NCI-H146 treated with DMSO at 0.1 percent for 48 hours (cell line): ENCODE measurements around the gene DMAC1.

Source experiments
- DNase-seq: peaks from one replicate; lab custom pipeline; 2025; ENCODE audit not compliant: unreplicated experiment; lab: John Stamatoyannopoulos, UW

DMAC1 gene

GRCh38 chr9:7783635-7784063 lies 15.9 kb downstream of the DMAC1 start:
- no peak for DNase-seq

DNA sequence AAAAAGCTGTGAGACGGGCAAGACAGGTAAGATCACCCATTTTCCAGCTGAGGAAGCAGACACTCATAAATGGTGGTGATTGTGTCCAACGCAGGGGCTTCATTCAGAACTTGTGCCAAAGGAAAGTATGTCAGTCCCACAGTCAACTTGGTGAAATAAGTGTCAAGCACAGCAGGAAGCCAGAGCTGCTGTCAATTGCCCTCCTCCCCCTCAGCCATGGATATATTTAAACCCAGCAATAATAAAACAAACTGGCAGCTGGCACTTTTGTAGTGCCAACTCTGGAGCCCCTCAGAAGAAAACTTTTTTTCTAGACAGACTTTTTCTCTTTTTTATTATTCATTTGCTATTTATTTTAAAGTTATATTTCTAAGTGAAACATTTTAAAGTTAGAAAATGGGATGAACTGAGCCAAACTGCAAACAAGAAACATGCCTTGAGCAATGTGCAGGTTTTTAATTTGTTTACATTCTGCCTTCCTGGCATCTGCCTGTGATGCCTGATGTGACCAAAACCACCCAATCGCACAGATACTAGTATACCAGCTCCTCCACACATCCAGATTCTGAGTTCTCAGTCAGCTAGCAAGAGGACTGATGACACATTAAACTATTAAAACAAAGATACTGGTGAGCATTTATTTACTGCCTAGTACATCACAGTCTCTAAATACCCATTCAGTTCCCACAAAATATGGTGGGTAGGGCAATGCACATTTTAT lies 17.0 kb downstream of the DMAC1 start:
- DNase-seq = no peak

DNA sequence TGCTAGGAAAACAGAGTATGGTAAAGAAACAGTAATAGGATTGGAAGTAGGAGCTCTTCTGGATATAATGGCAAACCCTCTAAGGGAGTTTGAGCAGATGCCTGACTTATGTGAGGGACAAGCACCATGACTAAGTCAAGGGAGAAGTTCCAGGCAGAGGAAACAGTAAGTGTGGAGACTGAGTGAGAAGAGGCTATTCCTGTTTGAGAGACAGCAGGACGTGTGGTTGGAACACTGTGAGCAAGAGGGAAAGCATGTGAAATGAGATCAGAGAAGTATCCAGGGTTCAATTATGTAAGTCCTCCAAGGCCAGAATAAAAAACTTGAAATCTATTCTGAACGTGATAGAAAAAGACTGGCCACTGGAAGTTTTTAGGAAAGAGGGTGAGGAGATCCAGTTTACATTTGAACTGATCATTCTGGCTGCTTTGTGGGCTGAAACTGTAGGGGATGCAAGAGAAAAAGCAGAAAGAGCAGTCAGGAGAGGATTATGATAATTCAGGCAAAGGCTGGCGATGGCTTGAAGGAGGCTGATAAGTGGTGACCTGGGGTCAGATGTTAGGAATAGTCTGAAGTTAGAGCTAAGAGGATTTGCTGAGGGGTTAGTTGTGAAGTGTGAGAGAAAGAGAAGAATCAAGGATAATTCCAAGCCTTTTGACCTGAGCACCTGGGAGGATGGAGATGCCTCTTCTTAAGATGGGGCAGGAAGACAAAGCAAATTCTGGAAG lies 19.2 kb downstream of the DMAC1 start:
- no peak for DNase-seq

GRCh38 chr9:7778851-7779600 lies 20.6 kb downstream of the DMAC1 start:
- no peak for DNase-seq

DNA sequence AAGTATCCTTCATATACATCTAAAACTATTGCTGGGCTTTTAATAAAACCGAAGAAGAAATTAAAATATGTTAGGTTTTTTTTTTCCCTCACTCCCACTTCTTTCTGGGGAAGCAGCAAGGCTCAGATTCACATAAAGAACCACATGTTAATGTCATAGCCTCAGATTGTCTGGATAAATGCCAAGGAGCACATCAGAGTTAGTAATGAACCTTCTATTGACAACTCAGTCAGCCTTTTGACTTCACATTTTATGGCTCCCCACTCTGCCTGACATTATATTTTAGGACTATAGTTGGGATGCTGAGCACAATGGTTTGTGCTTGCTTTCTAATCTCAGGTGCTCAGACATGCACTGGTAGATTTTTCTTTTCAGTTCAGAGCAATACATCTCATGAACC lies 21.8 kb downstream of the DMAC1 start:
- DNase-seq = peak; percentile 50

DNA sequence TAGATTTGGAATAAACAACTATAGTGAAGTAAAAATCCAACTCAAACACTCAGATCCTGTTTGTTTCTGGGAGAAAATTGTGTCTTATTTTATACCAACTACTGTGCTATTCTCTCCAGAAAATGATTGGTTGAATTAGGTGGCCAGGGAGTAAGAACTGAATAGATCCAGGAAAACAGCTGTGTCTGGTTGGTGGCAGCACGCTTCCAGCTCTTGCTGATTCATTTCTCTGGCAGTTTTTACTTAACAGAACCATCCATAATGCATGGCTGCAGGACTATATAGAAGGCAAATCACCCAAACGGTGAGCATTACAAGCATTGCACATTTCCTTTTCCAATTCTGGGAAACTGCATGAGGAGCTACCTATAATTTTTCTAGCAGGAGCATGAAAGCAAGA lies 29.5 kb downstream of the DMAC1 start:
- no peak for DNase-seq

GRCh38 chr9:7762600-7762999 lies 37.0 kb downstream of the DMAC1 start:
- DNase-seq = no peak

DNA sequence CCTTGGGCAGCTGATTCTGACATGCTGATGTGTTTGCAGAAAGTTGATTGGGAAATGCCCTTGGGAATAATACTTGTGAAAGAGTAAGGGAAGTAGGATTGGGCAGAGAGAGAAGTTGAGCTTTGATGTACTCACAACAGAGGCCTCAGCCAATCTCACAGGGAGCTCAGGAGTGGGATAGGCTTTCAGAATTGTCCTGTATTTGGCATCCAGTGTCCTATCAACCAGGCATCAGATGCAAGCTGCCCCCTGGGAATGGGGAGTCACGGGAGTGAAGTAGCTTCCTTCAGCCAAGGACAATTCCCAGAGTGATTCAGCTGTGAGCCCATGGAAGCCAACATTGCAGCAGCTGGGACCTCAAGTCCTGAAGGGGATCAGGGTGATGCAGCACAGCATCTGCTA lies 39.6 kb downstream of the DMAC1 start:
- no peak for DNase-seq

DNA sequence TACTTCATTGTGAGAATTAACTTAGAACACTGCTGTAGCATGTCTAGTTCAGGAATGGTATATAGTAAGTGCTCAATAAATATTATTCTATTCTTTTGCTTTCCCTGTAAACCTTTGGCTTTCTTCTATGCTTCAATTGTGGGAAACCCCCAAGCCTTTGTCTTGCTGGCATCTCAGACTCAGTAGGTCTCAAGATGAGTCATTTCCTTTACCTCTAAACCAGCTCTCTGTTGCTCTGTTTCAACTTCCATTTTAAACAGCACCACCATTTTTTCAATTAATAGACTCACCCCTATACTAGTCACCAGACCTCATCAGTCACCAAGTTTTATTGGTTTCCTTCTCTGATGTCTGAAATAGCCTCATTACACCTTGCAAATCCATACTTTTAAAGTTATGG lies 43.5 kb downstream of the DMAC1 start:
- no peak for DNase-seq

DNA sequence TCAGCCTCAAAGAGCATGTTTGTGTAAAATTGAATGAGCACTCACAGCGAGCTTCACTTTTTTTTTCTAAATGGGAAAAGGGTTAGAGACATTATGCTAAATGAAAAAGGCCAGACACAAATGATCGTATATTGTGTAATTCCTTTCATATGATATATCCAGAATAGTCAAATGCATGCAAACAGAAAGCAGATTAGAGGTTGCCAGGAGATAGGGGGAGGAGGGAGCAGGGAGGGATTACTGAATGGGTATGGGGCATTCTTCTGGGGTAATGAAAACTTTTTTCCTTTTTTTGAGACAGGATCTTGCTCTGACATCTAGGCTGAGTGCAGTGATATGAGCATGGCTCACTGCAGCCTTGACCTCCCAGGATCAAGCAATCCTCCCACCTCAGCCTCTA lies 47.1 kb downstream of the DMAC1 start:
- DNase-seq = no peak
